Fibroblast of upper back skin (primary cell): ENCODE results near the gene CD52.
"Not testable (repeated sequence)": the region's sequence is repeated elsewhere in the genome, so short reads cannot be mapped to it uniquely, and the experiment has no call there.

Experiments used
- DNase-seq: peaks from one replicate; pipeline ENCODE4 v3.0.0-alpha.2; 2013

CD52 gene

GRCh38 chr1:26302733-26303405, 14.9 kb upstream of the CD52 start:
- DNase-seq: peak; percentile 62

- DNase-seq: no peak
Measured at GRCh38 chr1:26305667-26306289, 12.0 kb upstream of the CD52 start.

- DNase-seq: peak; percentile 94
Measured at GRCh38 chr1:26306290-26307229, 11.2 kb upstream of the CD52 start, which contains the start of gene UBXN11. TSS of gene UBXN11 (minus strand) at chr1:26306636. CDS start at chr1:26302883, 3,753 bp downstream.

GRCh38 chr1:26307363-26307781, 10.4 kb upstream of the CD52 start:
- no peak for DNase-seq

- not testable (repeated sequence) for DNase-seq
Measured at GRCh38 chr1:26307966-26308899, 9.5 kb upstream of the CD52 start.

- no peak for DNase-seq
Measured at GRCh38 chr1:26314501-26314900, 3.3 kb upstream of the CD52 start.

- DNase-seq: no peak
Measured at GRCh38 chr1:26315874-26316850, 1.6 kb upstream of the CD52 start.

- no peak for DNase-seq
Measured at GRCh38 chr1:26317146-26317545, 612 bp upstream of the CD52 start.

- no peak for DNase-seq
Measured at GRCh38 chr1:26318338-26319064, 743 bp downstream of the CD52 start.

GRCh38 chr1:26320896-26321295, 3.1 kb downstream of the CD52 start:
- no peak for DNase-seq

- DNase-seq: peak; percentile 83
Measured at GRCh38 chr1:26321315-26322041, 3.7 kb downstream of the CD52 start.

GRCh38 chr1:26322042-26322331, 4.2 kb downstream of the CD52 start:
- no peak for DNase-seq

GRCh38 chr1:26323382-26323781, 5.6 kb downstream of the CD52 start:
- DNase-seq: no peak

GRCh38 chr1:26324550-26324949, 6.8 kb downstream of the CD52 start:
- no peak for DNase-seq

- DNase-seq: no peak
Measured at GRCh38 chr1:26327956-26328362, 10.2 kb downstream of the CD52 start.

GRCh38 chr1:26328597-26328996, 10.8 kb downstream of the CD52 start:
- no peak for DNase-seq

- not testable (repeated sequence) for DNase-seq
Measured at GRCh38 chr1:26329380-26329779, 11.6 kb downstream of the CD52 start.

GRCh38 chr1:26330276-26330675, 12.5 kb downstream of the CD52 start:
- DNase-seq: no peak

- not testable (repeated sequence) for DNase-seq
Measured at GRCh38 chr1:26333312-26333711, 15.6 kb downstream of the CD52 start.
